Measurements from ENCODE around the gene TBCD.

- TF ChIP-seq CTCF (conservative IDR thresholded peaks at IDR 0.05; ENCODE audit: low read depth, low read length), result no peak
- TF ChIP-seq EZH2 (IDR thresholded peaks at IDR 0.05; ENCODE audit: low read length, unreplicated experiment), result no peak
Measured at GRCh38 chr17:82826211-82826610, 74.3 kb downstream of the TBCD start.
